Measurements from ENCODE around the gene ODC1.

The ODC1 gene

DNA sequence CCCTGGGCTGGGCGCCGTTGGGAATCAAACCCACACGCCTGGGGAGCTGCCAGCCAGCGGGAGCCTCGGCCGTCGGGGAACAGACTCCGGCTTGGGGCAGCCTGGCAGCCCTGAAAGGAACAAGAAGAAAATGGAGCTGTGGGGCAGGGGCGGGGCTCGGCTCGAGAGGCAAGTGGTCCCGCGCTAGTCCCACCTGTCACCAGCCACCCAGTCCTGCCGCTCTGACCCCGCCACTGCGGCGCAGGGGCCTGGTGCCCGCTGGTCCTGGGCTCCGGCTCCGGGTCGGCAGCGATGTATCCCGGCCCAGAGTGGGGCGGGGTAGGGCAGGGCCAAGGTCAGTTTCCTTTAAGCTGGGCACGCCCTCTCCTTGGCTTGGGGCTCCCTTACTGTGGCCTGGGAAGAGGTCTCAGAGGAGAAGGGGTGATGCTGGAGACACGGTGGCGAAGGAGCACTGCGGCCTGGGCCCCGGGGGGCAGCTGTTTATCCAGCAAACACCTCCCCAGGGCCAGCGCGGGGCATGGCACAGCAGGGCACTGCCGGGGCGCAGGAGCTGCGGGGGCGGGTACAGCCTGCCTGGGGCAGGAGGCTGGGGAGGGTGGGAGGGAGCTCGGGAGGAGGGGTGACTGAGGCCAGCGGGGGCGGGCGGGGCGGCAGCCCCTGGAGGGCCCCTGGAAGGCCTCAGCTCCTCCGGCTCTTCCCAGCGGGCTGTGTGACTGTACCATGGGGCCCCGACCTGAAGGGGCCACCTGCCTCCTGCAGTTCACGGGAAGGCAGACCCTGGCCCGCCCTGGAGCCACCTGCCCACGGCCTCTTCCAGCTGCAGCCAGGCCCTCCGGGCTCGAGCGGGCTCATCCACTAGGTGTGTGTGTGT is 15.6 kb downstream of the ODC1 start:
- Histone ChIP-seq H3K4me1 (ENCODE audit: control insufficient read depth, insufficient read depth, low read length) (no peaks in the 10 kb centered on the region), H3K27ac (ENCODE audit: low read depth, low read length) (no peak overlapping the region), H3K4me3 (ENCODE audit: low read depth, low read length) (no peak overlapping the region)

GRCh38 chr2:10431797-10432196 is 16.3 kb downstream of the ODC1 start:
- H3K27me3 ChIP-seq (ENCODE audit: control insufficient read depth, insufficient read depth, low read length) = no peaks in the 10 kb centered on the region; the same call in 1 of the 2 replicates
- no peaks in the 10 kb centered on the region for H3K36me3 ChIP-seq (ENCODE audit: control insufficient read depth, insufficient read depth, low read length)
- no peak overlapping the region for H3K27ac ChIP-seq (ENCODE audit: low read depth, low read length)
- no peaks in the 10 kb centered on the region for H3K9me3 ChIP-seq (ENCODE audit: control insufficient read depth, insufficient read depth, low read depth, low read length)
- H3K9ac ChIP-seq (ENCODE audit: low read length) = no peak overlapping the region
- no peak overlapping the region for H3K4me3 ChIP-seq (ENCODE audit: low read depth, low read length)
- H3K4me1 ChIP-seq (ENCODE audit: control insufficient read depth, insufficient read depth, low read length) = no peaks in the 10 kb centered on the region

More for the DNA sequence above, 15.6 kb downstream of the ODC1 start:
- Histone ChIP-seq H3K9ac (ENCODE audit: low read length) (no peak overlapping the region), H3K36me3 (ENCODE audit: control insufficient read depth, insufficient read depth, low read length) (no peaks in the 10 kb centered on the region), H3K9me3 (ENCODE audit: control insufficient read depth, insufficient read depth, low read depth, low read length) (no peaks in the 10 kb centered on the region), H3K27me3 (ENCODE audit: control insufficient read depth, insufficient read depth, low read length) (no peaks in the 10 kb centered on the region; the same call in 1 of the 2 replicates)

DNA sequence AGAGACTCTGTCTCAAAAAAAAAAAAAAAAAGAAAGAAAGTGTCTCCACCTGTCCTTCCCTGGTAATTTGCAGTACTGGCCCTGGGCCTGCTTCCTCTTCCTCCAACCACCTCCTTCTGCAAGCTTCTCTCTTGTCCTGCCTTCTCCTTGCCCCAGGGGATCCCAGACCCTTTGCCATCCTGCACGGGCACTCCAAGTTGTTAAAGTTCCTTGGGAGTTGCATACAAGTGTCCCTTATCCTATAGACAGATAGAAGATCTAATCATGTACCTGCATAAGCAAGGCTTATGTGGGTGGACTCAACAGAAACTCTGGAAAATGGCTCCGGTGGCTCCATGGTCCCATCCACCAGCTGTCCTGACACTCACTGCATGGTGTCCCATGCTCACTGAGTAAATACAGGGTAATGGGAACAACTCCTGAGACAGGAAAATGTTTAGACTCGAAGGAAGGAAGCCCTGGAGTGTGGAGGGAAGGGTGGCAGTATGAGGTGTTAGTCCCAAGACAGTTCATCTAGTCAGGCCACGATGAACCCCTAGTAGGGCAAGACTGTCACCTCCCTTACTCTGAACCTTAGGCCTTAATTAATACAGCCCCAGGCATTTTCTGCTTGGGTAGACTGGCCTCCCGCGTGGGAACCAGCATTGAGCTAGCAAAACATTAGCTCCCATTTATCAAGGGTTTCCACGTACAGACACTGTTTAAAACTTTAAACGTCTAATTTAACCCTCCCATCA is 17.1 kb downstream of the ODC1 start:
- no peaks in the 10 kb centered on the region; the same call in 1 of the 2 replicates for H3K27me3 ChIP-seq (ENCODE audit: control insufficient read depth, insufficient read depth, low read length)
- H3K4me3 ChIP-seq (ENCODE audit: low read depth, low read length) = no peak overlapping the region
- no peak overlapping the region for H3K9ac ChIP-seq (ENCODE audit: low read length)
- H3K36me3 ChIP-seq (ENCODE audit: control insufficient read depth, insufficient read depth, low read length) = no peaks in the 10 kb centered on the region
- H3K9me3 ChIP-seq (ENCODE audit: control insufficient read depth, insufficient read depth, low read depth, low read length) = no peaks in the 10 kb centered on the region
- H3K27ac ChIP-seq (ENCODE audit: low read depth, low read length) = no peak overlapping the region
- H3K4me1 ChIP-seq (ENCODE audit: control insufficient read depth, insufficient read depth, low read length) = no peaks in the 10 kb centered on the region

- Histone ChIP-seq H3K4me1 (ENCODE audit: control insufficient read depth, insufficient read depth, low read length) (peaks cover 4% of the 10 kb centered on the region; the same call in 1 of the 2 replicates), H3K27me3 (ENCODE audit: control insufficient read depth, insufficient read depth, low read length) (no peaks in the 10 kb centered on the region; the same call in 1 of the 2 replicates), H3K27ac (ENCODE audit: low read depth, low read length) (no peak overlapping the region), H3K9ac (ENCODE audit: low read length) (no peak overlapping the region), H3K4me3 (ENCODE audit: low read depth, low read length) (no peak overlapping the region), H3K9me3 (ENCODE audit: control insufficient read depth, insufficient read depth, low read depth, low read length) (no peaks in the 10 kb centered on the region), H3K36me3 (ENCODE audit: control insufficient read depth, insufficient read depth, low read length) (no peaks in the 10 kb centered on the region)
Measured at GRCh38 chr2:10428924-10429323, 19.2 kb downstream of the ODC1 start.

GRCh38 chr2:10428355-10428754 is 19.8 kb downstream of the ODC1 start:
- H3K36me3 ChIP-seq (ENCODE audit: control insufficient read depth, insufficient read depth, low read length) = no peaks in the 10 kb centered on the region
- H3K27me3 ChIP-seq (ENCODE audit: control insufficient read depth, insufficient read depth, low read length) = no peaks in the 10 kb centered on the region; the same call in 1 of the 2 replicates
- H3K9ac ChIP-seq (ENCODE audit: low read length) = no peak overlapping the region
- peaks cover 4% of the 10 kb centered on the region; the same call in 1 of the 2 replicates for H3K4me1 ChIP-seq (ENCODE audit: control insufficient read depth, insufficient read depth, low read length)
- H3K4me3 ChIP-seq (ENCODE audit: low read depth, low read length) = no peak overlapping the region
- no peaks in the 10 kb centered on the region for H3K9me3 ChIP-seq (ENCODE audit: control insufficient read depth, insufficient read depth, low read depth, low read length)
- H3K27ac ChIP-seq (ENCODE audit: low read depth, low read length) = no peak overlapping the region

DNA sequence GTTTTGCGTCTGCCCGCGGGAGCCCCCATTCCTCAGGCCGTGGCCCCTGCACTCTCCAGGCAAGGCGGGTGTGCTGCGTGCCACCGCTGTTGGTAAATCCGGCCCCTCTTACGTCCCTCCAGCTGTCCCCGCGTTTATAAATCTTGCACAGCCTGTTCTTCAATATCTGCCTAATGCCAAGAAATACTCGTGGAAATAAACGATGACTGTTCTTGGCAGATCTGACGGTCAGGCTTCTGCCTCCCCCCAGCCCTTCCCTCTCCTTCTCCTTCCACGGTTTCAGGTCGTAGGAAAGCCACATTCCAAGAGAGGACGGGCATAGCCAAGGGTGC is 20.5 kb downstream of the ODC1 start:
- no peaks in the 10 kb centered on the region for H3K36me3 ChIP-seq (ENCODE audit: control insufficient read depth, insufficient read depth, low read length)
- H3K4me1 ChIP-seq (ENCODE audit: control insufficient read depth, insufficient read depth, low read length) = peaks cover 4% of the 10 kb centered on the region; the same call in 1 of the 2 replicates
- H3K27me3 ChIP-seq (ENCODE audit: control insufficient read depth, insufficient read depth, low read length) = no peaks in the 10 kb centered on the region; the same call in 1 of the 2 replicates
- H3K9me3 ChIP-seq (ENCODE audit: control insufficient read depth, insufficient read depth, low read depth, low read length) = no peaks in the 10 kb centered on the region
- H3K27ac ChIP-seq (ENCODE audit: low read depth, low read length) = no peak overlapping the region
- H3K9ac ChIP-seq (ENCODE audit: low read length) = no peak overlapping the region
- no peak overlapping the region for H3K4me3 ChIP-seq (ENCODE audit: low read depth, low read length)

- Histone ChIP-seq H3K9ac (ENCODE audit: low read length) (no peak overlapping the region), H3K27me3 (ENCODE audit: control insufficient read depth, insufficient read depth, low read length) (no peaks in the 10 kb centered on the region), H3K9me3 (ENCODE audit: control insufficient read depth, insufficient read depth, low read depth, low read length) (no peaks in the 10 kb centered on the region), H3K27ac (ENCODE audit: low read depth, low read length) (no peak overlapping the region), H3K4me1 (ENCODE audit: control insufficient read depth, insufficient read depth, low read length) (peaks cover 4% of the 10 kb centered on the region; the same call in 1 of the 2 replicates), H3K36me3 (ENCODE audit: control insufficient read depth, insufficient read depth, low read length) (no peaks in the 10 kb centered on the region), H3K4me3 (ENCODE audit: low read depth, low read length) (no peak overlapping the region)
Measured at GRCh38 chr2:10426726-10427617, 21.2 kb downstream of the ODC1 start.

- Histone ChIP-seq H3K27me3 (ENCODE audit: control insufficient read depth, insufficient read depth, low read length) (no peaks in the 10 kb centered on the region), H3K4me1 (ENCODE audit: control insufficient read depth, insufficient read depth, low read length) (peaks cover 4% of the 10 kb centered on the region; the same call in 1 of the 2 replicates), H3K9ac (ENCODE audit: low read length) (no peak overlapping the region), H3K36me3 (ENCODE audit: control insufficient read depth, insufficient read depth, low read length) (no peaks in the 10 kb centered on the region), H3K4me3 (ENCODE audit: low read depth, low read length) (no peak overlapping the region), H3K9me3 (ENCODE audit: control insufficient read depth, insufficient read depth, low read depth, low read length) (no peaks in the 10 kb centered on the region), H3K27ac (ENCODE audit: low read depth, low read length) (no peak overlapping the region)
Measured at GRCh38 chr2:10425699-10426098, 22.4 kb downstream of the ODC1 start.

GRCh38 chr2:10424916-10425505 is 23.1 kb downstream of the ODC1 start:
- Histone ChIP-seq H3K27me3 (ENCODE audit: control insufficient read depth, insufficient read depth, low read length) (no peaks in the 10 kb centered on the region), H3K4me3 (ENCODE audit: low read depth, low read length) (no peak overlapping the region), H3K27ac (ENCODE audit: low read depth, low read length) (no peak overlapping the region), H3K36me3 (ENCODE audit: control insufficient read depth, insufficient read depth, low read length) (no peaks in the 10 kb centered on the region), H3K9ac (ENCODE audit: low read length) (no peak overlapping the region), H3K9me3 (ENCODE audit: control insufficient read depth, insufficient read depth, low read depth, low read length) (no peaks in the 10 kb centered on the region), H3K4me1 (ENCODE audit: control insufficient read depth, insufficient read depth, low read length) (peaks cover 4% of the 10 kb centered on the region; the same call in 1 of the 2 replicates)

DNA sequence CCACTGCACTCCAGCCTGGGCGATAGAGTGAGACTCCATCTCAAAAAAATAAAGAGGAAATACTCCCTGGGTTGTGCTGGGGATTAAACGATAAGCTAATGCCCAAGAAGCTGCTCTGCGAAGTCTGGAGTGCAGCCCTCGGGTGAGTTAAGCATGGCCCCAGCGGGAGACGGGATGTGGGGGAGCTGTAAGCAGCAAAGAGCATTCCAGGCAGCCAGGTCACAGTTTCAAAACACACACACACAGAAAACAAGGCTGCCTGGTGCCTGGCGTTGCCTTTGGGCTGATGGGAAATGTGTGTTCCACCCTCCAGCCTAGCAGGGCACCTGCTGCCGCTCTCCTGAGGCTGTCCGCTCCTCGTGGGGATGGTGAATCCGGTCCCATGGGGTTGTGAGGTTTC is 24.1 kb downstream of the ODC1 start:
- Histone ChIP-seq H3K27me3 (ENCODE audit: control insufficient read depth, insufficient read depth, low read length) (no peaks in the 10 kb centered on the region), H3K9ac (ENCODE audit: low read length) (no peak overlapping the region), H3K36me3 (ENCODE audit: control insufficient read depth, insufficient read depth, low read length) (no peaks in the 10 kb centered on the region), H3K4me1 (ENCODE audit: control insufficient read depth, insufficient read depth, low read length) (peaks cover 4% of the 10 kb centered on the region; the same call in 1 of the 2 replicates), H3K4me3 (ENCODE audit: low read depth, low read length) (no peak overlapping the region), H3K9me3 (ENCODE audit: control insufficient read depth, insufficient read depth, low read depth, low read length) (no peaks in the 10 kb centered on the region), H3K27ac (ENCODE audit: low read depth, low read length) (no peak overlapping the region)
